SK-N-SH (cell line): Measurements from ENCODE around the gene ENKD1. TPM values are rescaled to one million over a fixed set of nuclear protein-coding genes. Genes with fewer than 3 reads are reported as not detected.

Experiments
- CTCF ChIA-PET: fragments of 300-600, 350-600 bp; formaldehyde crosslinking; extraction: SDS; loops from one replicate; lab custom pipeline; 2021; lab: Yijun Ruan, JAX
- POLR2A ChIA-PET: fragments of 350-600 bp; sonication (Branson Sonifier 250); formaldehyde crosslinking; extraction: SDS; loops from one replicate; lab custom pipeline; 2020; ENCODE audit warnings: antibody characterized with exemption, inconsistent platforms; lab: Yijun Ruan, JAX
- DNase-seq: peaks from one replicate; pipeline ENCODE4 v3.0.0; 2012
- H2AFZ ChIP-seq: fragments of 200-600 bp; sonication (generic); 2 replicates; pipeline ENCODE4 v1.8.1; 2016; ENCODE audit warnings: antibody characterized with exemption, mild to moderate bottlenecking, low read depth
- H3F3A ChIP-seq: fragments of 200-600 bp; sonication (generic); replicated peaks from 2 replicates; pipeline ENCODE3; 2016; ENCODE audit warnings: antibody characterized with exemption, mild to moderate bottlenecking; ENCODE audit not compliant: insufficient read depth
- H3K27ac ChIP-seq, 2 experiments: fragments of 200-500 bp in 1 of 2; fragments of 200-600 bp in 1 of 2; sonication (Bioruptor generic) in 1 of 2; sonication (generic), shearing (Covaris generic) in 1 of 2; 2 replicates each; pipeline versions ENCODE4 v1.5.1 to v1.6.1; 2014 to 2016; ENCODE audit warnings: low read depth in 2 of 2, inconsistent platforms in 1 of 2, low read length in 1 of 2, mild to moderate bottlenecking in 1 of 2, mixed read lengths in 1 of 2
- H3K27me3 ChIP-seq: fragments of 200-600 bp; sonication (generic), shearing (Covaris generic); 2 replicates; pipeline ENCODE4 v1.6.1; 2016; ENCODE audit warnings: mixed run types; ENCODE audit not compliant: insufficient read depth
- H3K36me3 ChIP-seq, 2 experiments: fragments of 200-500 bp in 1 of 2; fragments of 200-600 bp in 1 of 2; sonication (Bioruptor generic) in 1 of 2; sonication (generic) in 1 of 2; replicated peaks in 1 of 2; 2 replicates each; pipeline versions ENCODE3 to v1.5.1; 2014 to 2016; ENCODE audit warnings: low read length in 1 of 2, mild to moderate bottlenecking in 1 of 2; ENCODE audit not compliant: insufficient read depth in 2 of 2, control insufficient read depth in 1 of 2
- H3K4me1 ChIP-seq, 2 experiments: fragments of 200-500 bp in 1 of 2; fragments of 200-600 bp in 1 of 2; sonication (Bioruptor generic) in 1 of 2; sonication (generic), shearing (Covaris generic) in 1 of 2; 2 replicates each; pipeline versions ENCODE4 v1.5.1 to v1.6.1; 2014 to 2016; ENCODE audit warnings: low read depth in 1 of 2, low read length in 1 of 2, mixed run types in 1 of 2; ENCODE audit not compliant: insufficient read depth in 2 of 2, control insufficient read depth in 1 of 2
- H3K4me2 ChIP-seq: fragments of 200-600 bp; sonication (generic), shearing (Covaris generic); 2 replicates; pipeline ENCODE4 v1.6.1; 2017; ENCODE audit warnings: mixed run types
- H3K4me3 ChIP-seq, 2 experiments: fragments of 200-500 bp in 1 of 2; fragments of 200-600 bp in 1 of 2; sonication (Bioruptor generic) in 1 of 2; sonication (generic), shearing (Covaris generic) in 1 of 2; 2 replicates each; pipeline versions ENCODE4 v1.5.1 to v1.8.1; 2014 to 2016; ENCODE audit warnings: low read depth in 2 of 2, inconsistent platforms in 1 of 2, low read length in 1 of 2, mild to moderate bottlenecking in 1 of 2, mixed read lengths in 1 of 2, moderate library complexity in 1 of 2
- H3K79me2 ChIP-seq: fragments of 200-600 bp; sonication (generic); 2 replicates; pipeline ENCODE4 v1.8.1; 2017; ENCODE audit warnings: mild to moderate bottlenecking; ENCODE audit not compliant: insufficient read depth
- H3K9ac ChIP-seq: fragments of 200-600 bp; sonication (generic); 2 replicates; pipeline ENCODE4 v1.6.1; 2017; ENCODE audit warnings: mixed run types
- H3K9me2 ChIP-seq: fragments of 200-600 bp; sonication (generic); 2 replicates; pipeline ENCODE4 v1.6.1; 2017; ENCODE audit warnings: mixed run types
- H3K9me3 ChIP-seq: fragments of 200-600 bp; sonication (generic); 2 replicates; pipeline ENCODE4 v1.6.1; 2017; ENCODE audit warnings: mixed run types, mild to moderate bottlenecking, moderate library complexity
- H4K20me1 ChIP-seq: fragments of 200-600 bp; sonication (generic); 2 replicates; pipeline ENCODE4 v1.6.1; 2017; ENCODE audit warnings: mild to moderate bottlenecking, mixed run types; ENCODE audit not compliant: insufficient read depth
- CHD2 ChIP-seq: fragments of 150-350 bp; IDR thresholded peaks from 2 replicates; pipeline ENCODE4 v1.6.1; 2018; ENCODE audit warnings: low read length; ENCODE audit not compliant: partially characterized antibody
- CTCF ChIP-seq: fragments of 200-600 bp; sonication (generic); IDR thresholded peaks from 2 replicates; pipeline ENCODE4 v1.6.1; 2017; ENCODE audit warnings: antibody characterized with exemption, mild to moderate bottlenecking, moderate library complexity
- EP300 ChIP-seq, 2 experiments: IDR thresholded peaks; 2 replicates each; pipeline versions ENCODE4 v1.4.0 to v1.6.1; 2012; ENCODE audit warnings: borderline replicate concordance in 1 of 2, low read depth in 1 of 2, low read length in 1 of 2
- FOXJ3 ChIP-seq: sonication (generic); formaldehyde crosslinking; IDR thresholded peaks from 2 replicates; pipeline ENCODE4 v1.5.1; 2020; ENCODE audit warnings: mild to moderate bottlenecking, missing genetic modification reagents
- GATA2 ChIP-seq: sonication (generic); formaldehyde crosslinking; IDR thresholded peaks from 2 replicates; pipeline ENCODE4 v1.5.0; 2020; ENCODE audit warnings: mild to moderate bottlenecking, missing genetic modification reagents
- IRF3 ChIP-seq: fragments of 150-350 bp; IDR thresholded peaks from 2 replicates; pipeline ENCODE4 v1.6.1; 2016; ENCODE audit warnings: mild to moderate bottlenecking, low read depth, low read length
- JUND ChIP-seq: IDR thresholded peaks from 2 replicates; pipeline ENCODE4 v1.4.0; 2012
- MEF2A ChIP-seq: IDR thresholded peaks from 2 replicates; pipeline ENCODE4 v1.4.0; 2012; ENCODE audit warnings: low read depth, borderline replicate concordance
- PBX3 ChIP-seq: IDR thresholded peaks from 2 replicates; pipeline ENCODE4; 2012
- RXRA ChIP-seq: IDR thresholded peaks from 2 replicates; pipeline ENCODE4 v1.4.0; 2012; ENCODE audit warnings: low read depth, mild to moderate bottlenecking, borderline replicate concordance
- SMC3 ChIP-seq: IDR thresholded peaks from 2 replicates; pipeline ENCODE4 v1.6.1; 2012; ENCODE audit warnings: low read depth, low read length, improper control_type of control experiment
- USF2 ChIP-seq: fragments of 150-350 bp; IDR thresholded peaks from 2 replicates; pipeline ENCODE4 v1.6.1; 2017; ENCODE audit warnings: antibody characterized with exemption, low read length, low read depth, borderline replicate concordance
- ZBTB33 ChIP-seq: IDR thresholded peaks from 2 replicates; pipeline ENCODE4 v1.4.0; 2012; ENCODE audit warnings: low read depth, borderline replicate concordance
- WGBS: methylation state at CpG from one replicate; pipeline ENCODE4 v1.1.6; 2017; ENCODE audit warnings: low lambda C conversion rate; 5-methylcytosine and 5-hydroxymethylcytosine counted together
- polyA plus RNA-seq, 3 experiments: library from polyadenylated mRNA; depleted of rRNA; stranded (reverse); fragments of >200 nt; gene quantifications; 2 replicates each; pipeline ENCODE4 v1.2.3, GENCODE V29; 2012

ENKD1 gene
- polyA plus RNA-seq, 1 of the 3 experiments (the other 2 are of a cell fraction), result 21.0 TPM

GRCh38 chr16:67713647-67714273 is 47.2 kb upstream of the ENKD1 start:
- Histone ChIP-seq H3K9me2 (no peaks in the 10 kb centered on the region), H3K4me1 (peaks cover 0 to 11% of the 10 kb centered on the region in 2 experiments; a peak in 2 of 4 replicates), H3K9me3 (no peaks in the 10 kb centered on the region), H3K9ac (no peak overlapping the region), H3K36me3 (peaks cover 2 to 6% of the 10 kb centered on the region in 2 experiments), H3K4me2 (no peak overlapping the region), H4K20me1 (peaks cover 21% of the 10 kb centered on the region), H3K4me3 (no peak overlapping the region), H2AFZ (no peak overlapping the region), H3K79me2 (peaks cover 91% of the 10 kb centered on the region), H3F3A (peaks cover 4% of the 10 kb centered on the region), H3K27ac (no peak overlapping the region), H3K27me3 (no peaks in the 10 kb centered on the region)
- WGBS, result 95% methylated on average over 5 of the region's 5 CpGs
- POLR2A ChIA-PET, result no interaction called here
- CTCF ChIA-PET, result interaction anchor here (1.6 kb wide), 1 partner anchor 9 kb away, joined by 4 read pairs; no protein-coding TSS in a partner anchor
- TF ChIP-seq PBX3 (no peak), GATA2 (CRISPR knock-in tag) (no peak), JUND (no peak), EP300 (IDR thresholded peaks at IDR 0.05; ENCODE audit: borderline replicate concordance in 1 of 2, low read depth in 1 of 2, low read length in 1 of 2) (no peak), MEF2A (no peak), CTCF (no peak), USF2 (no peak), CHD2 (no peak), RXRA (no peak)
- no peak for DNase-seq

GRCh38 chr16:67710607-67711006 is 44.1 kb upstream of the ENKD1 start:
- WGBS, result 98% methylated on average over 6 of the region's 6 CpGs
- peaks cover 18% of the 10 kb centered on the region for H4K20me1 ChIP-seq

More at GRCh38 chr16:67710607-67711006, 44.1 kb upstream of the ENKD1 start:
- Histone ChIP-seq H3K4me1 (peaks cover 0 to 10% of the 10 kb centered on the region in 2 experiments; a peak in 1 of 4 replicates), H3K27me3 (no peaks in the 10 kb centered on the region), H3F3A (peaks cover 4% of the 10 kb centered on the region), H3K36me3 (peaks cover 0 to 2% of the 10 kb centered on the region in 2 experiments), H3K9me2 (no peaks in the 10 kb centered on the region), H2AFZ (no peak overlapping the region), H3K4me3 (no peak overlapping the region), H3K27ac (no peak overlapping the region), H3K79me2 (peaks cover 90% of the 10 kb centered on the region), H3K9me3 (no peaks in the 10 kb centered on the region), H3K9ac (no peak overlapping the region), H3K4me2 (no peak overlapping the region)
- ChIA-PET CTCF (interaction anchor here (0.6 to 2.5 kb wide), 2 partner anchors 106 to 204 kb away, joined by 3 to 9 read pairs; no protein-coding TSS in a partner anchor), POLR2A (no interaction called here)
- DNase-seq, result no peak
- TF ChIP-seq IRF3, result no peak
- TF ChIP-seq ZBTB33, result no peak
- TF ChIP-seq MEF2A, result no peak
- no peak for TF ChIP-seq FOXJ3 (CRISPR knock-in tag)
- TF ChIP-seq SMC3, result no peak
